GM19467 (cell line): Measurements from ENCODE around the gene ALKBH1.
"Not testable (repeated sequence)": the region's sequence is repeated elsewhere in the genome, so short reads cannot be mapped to it uniquely, and the experiment has no call there.

Source experiments
- ATAC-seq: cut with Tn5 transposase; IDR thresholded peaks from one replicate; pipeline ENCODE4 v1.9.1; 2021; ENCODE audit warnings: mild to moderate bottlenecking, moderate library complexity; ENCODE audit not compliant: unreplicated experiment

The ALKBH1 gene, protein sequence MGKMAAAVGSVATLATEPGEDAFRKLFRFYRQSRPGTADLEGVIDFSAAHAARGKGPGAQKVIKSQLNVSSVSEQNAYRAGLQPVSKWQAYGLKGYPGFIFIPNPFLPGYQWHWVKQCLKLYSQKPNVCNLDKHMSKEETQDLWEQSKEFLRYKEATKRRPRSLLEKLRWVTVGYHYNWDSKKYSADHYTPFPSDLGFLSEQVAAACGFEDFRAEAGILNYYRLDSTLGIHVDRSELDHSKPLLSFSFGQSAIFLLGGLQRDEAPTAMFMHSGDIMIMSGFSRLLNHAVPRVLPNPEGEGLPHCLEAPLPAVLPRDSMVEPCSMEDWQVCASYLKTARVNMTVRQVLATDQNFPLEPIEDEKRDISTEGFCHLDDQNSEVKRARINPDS

DNA sequence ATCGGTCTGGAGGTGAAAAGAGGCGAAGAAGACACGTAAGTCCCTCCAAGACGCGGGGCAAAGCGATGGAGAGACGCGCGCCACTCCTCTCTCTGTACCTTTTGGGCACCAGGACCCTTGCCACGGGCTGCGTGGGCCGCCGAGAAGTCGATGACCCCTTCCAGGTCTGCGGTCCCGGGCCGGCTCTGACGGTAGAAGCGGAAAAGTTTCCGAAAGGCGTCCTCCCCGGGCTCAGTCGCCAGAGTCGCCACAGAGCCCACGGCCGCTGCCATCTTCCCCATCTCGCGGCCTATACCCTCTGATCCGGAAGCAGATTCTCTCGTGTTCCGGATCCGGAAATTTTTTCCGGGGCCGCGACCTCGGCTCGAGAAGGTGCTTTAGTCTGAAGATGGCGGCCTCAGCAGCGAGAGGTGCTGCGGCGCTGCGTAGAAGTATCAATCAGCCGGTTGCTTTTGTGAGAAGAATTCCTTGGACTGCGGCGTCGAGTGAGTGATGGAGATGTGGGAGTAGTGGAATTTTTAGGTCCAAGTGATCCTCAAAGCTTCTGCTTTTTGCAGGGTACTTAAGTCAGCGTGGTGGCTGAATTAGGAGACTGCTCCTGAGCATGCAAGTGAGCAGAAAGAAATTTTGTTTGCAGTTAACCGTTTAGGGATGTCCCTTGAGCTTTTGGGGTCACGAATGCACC lies at the start of gene ALKBH1, which contains the start of gene SLIRP:
Gene ALKBH1, minus strand, starts transcription at position 300 of the 685 bp plus-strand sequence. Its CDS starts 19 bp downstream, at position 281.
Gene SLIRP, plus strand, starts transcription at position 380 of the 685 bp plus-strand sequence. Its CDS starts 9 bp downstream, at position 389.
- peak; percentile 93 for ATAC-seq

DNA sequence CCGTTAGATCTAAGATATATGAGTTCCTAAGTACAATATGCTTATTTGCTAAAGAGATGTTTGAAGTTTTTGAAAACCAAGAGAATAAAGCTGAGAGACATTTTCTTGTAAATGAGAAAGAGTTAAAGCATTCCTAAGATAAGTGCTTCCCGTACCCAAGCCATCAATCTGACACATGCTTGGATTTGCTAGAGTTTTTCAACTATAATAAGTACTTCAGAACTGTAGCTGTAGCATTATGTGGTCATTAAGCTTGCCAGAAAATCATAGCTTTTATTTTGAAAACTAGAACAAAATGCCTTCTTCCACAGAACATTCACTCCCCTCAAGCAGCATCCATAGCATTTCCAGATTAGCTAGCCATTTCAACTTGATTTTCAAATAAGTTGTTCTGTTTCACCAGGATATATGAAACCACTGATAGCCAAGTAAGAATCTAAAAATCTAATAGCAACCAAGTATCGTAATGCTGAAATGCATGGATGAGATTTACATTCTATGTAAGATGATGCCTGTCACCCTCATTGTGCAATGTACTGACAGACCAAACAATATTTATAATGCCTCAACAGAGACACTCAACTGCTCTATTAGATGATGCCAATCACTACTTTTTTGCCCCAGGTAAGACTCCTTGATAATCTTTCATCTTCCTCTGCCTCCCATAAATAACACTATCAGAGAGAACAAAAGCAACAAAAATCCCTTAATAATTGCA lies 45.1 kb upstream of the ALKBH1 start:
- ATAC-seq: no peak

DNA sequence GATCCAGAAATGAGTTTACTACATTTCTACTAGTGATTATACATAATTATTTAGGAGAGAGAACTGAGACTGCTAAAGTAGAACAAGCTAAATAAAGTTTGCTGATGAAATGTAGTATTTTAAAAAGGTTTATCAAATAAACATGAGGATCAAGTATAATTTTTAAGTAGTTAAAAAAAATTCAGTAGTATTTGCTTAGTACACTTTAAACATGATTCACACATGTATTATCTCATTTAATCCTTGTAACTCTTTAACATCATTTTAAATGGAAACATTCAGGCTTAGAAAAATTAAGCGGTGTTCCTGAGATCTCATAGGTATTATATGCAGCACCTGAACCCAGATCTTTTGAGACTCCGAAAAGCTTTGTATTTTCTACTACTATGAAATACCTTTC lies 44.4 kb upstream of the ALKBH1 start:
- no peak for ATAC-seq

DNA sequence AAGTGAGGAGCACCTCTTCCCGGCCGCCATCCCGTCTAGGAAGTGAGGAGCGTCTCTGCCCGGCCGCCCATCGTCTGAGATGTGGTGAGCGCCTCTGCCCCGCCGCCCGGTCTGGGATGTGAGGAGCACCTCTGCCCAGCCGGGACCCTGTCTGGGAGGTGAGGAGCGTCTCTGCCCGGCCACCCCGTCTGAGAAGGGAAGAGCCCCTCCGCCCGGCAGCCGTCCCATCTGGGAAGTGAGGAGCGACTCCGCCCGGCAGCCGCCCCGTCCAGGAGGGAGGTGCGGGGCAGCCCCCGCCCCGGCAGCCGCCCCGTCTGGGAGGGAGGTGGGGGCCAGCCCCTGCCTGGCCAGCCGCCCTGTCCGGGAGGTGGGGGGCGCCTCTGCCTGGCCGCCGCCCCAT lies 39.6 kb upstream of the ALKBH1 start:
- not testable (repeated sequence) for ATAC-seq

DNA sequence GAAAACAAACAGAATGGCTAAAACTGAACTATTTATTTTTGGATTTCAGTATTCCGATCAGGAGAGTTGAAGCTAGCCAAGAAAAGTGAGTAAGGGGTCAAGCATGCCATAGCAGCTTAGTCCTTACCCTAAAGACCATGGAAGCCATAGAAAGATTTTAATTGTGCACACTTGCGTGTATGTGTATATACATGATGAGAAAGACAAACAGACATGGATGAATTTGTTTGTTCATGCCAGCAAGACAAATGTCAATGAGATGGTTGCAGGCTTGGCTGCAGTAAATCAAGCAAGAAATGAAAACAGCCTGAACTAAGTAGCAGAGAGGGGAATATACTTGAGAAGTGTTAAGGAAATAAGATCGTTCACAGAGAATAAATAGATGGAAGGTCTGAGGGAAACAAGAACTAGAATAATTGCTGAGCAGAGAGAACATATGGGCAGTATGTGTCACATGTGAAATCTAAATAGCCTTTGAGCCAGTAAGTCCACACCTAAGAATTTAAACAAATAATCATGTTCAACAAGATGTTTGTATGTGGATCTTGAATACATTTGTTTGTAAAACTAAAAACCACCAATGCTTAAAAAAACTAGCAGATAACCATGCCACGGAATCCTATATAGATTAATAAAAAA lies 38.4 kb upstream of the ALKBH1 start:
- no peak for ATAC-seq

DNA sequence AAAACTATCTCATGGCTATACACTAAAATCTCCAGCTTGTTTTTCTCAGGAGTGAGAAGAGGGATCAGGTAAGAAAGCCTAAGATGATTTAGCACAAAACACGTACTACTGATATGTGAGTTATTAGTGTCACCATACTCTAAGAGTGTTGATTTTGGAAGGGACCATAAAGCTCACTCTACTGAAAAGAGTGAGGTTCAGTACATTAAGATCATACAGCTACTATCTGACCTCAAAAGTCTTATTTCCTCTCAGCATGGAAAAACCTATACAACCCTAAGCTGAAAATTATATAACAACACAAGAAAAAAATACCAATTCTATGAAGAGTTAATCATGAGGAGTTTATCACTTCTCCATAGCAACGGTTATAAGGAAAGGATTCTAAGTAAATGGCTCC lies 33.6 kb upstream of the ALKBH1 start:
- no peak for ATAC-seq

DNA sequence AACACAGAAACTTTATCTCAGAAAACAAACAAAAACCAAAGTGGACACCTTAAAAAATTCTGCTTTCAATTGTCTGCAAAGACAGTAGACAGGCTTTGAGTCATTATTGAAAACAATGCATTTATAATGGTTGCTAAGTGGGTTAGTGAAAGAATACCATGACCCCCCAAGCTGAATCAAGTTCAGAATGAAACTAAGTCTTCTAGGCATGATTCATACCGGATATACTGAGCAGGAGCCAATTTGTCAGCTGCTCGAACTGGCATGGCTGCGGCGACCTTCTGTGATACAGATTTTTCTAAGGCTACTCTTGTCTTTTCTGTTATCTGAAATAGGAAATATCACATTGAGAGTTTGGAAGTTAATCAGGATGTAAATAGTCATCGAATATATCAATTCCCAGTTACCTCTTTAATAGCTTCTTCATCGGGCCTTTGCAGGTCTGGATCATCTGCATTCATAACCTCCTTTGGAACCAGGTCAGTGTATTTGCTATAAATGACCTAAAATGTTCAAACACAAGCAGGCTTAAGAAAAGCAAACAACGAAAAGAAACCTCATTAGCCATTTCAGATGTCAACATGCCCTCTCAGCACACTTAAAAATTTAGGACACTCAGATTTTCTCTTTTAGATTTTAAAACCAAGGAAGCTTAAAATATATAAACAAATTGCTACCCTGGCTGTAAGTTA lies 30.9 kb upstream of the ALKBH1 start:
- no peak for ATAC-seq

DNA sequence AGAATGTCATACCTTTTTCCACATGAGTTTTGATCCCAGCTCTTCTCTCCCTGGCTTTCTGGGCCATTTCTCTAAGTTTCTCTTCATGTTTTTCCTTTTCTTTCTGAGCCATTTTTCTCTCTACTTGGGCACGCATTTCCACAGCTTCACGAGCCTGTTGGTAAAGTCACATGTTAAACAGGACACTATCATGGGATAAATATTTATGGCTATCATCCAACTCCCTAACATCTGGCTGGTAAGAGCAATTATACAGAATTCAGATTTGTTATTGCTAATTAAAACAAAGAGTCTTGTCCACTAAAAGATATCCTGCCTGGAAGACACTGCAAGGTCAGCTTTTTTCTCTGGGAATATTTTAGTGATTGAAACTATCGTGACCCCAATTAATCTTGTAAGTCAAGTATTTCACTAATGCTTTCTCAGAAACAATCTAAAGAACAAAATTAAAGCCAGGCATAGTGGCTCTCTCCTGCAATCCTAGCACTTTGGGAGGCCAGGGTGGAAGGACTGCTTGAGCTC lies 23.2 kb upstream of the ALKBH1 start:
- ATAC-seq: no peak

DNA sequence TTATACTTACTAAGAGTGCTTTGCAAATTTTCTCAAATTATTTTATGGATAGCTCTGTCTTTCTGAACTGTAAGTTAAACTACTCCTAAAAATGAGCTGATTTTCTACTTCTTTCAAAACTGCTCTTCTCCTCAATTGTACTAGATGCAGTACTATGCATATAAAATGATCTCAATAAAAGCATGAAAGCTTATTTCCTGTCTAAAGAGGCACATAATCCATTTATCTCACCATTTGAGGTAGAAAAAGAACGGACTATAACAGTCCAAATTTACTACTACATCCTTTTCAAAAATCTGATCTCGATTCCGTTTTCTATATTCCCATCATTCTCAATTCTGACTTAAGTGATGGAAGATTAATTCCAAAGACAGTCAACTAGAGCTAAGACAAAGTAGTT lies 14.5 kb upstream of the ALKBH1 start:
- no peak for ATAC-seq

DNA sequence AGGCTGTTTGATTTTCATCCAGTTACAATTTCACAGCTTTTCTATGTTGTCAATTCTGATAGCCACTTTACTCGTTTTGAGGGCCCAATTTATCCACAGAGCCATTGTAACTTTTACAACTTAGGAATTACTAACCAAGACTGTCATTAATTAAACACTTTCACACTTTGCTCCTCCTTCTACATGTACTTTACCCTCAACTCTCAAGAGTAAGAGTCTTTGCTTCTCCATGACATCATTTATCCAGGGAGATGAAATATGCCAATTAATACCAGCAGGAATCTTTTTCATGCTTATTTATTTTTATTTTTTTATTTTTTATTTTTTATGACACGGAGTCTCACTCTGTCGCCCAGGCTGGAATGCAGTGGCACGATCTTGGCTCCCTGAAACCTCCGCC lies 13.6 kb upstream of the ALKBH1 start:
- ATAC-seq: no peak

DNA sequence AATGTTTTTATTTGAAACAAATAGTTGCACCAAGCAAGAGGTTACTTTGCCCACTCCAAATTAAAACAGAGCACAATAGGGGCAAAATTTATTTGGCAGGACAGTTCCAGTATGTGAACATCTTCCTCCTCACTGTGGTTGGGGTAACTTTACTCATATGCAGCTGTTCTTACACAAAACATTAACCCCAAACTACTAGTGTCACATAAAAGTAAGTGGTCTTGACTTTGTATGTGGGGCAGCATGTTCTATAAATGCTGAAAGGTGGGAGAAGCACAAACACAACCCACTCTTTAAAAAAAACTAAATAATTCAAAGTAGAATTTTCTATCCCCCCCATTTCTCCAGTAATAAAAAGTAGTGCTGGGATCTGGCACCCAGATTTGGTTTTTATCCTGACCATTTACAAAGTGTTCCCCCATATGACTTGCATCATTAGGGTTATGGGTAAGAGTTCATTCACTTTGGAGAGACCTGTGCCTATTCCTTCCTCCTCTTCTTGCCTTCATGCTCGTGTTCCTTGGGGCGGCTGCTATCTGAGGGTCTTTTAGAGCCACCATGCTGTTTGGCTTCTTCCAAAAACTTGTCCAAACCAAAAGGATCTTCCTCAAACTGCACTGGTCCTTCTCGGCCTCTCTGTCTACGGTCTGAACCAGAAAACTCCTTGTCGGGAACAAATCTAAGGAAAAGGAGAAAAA lies 9.9 kb upstream of the ALKBH1 start:
- ATAC-seq: no peak

DNA sequence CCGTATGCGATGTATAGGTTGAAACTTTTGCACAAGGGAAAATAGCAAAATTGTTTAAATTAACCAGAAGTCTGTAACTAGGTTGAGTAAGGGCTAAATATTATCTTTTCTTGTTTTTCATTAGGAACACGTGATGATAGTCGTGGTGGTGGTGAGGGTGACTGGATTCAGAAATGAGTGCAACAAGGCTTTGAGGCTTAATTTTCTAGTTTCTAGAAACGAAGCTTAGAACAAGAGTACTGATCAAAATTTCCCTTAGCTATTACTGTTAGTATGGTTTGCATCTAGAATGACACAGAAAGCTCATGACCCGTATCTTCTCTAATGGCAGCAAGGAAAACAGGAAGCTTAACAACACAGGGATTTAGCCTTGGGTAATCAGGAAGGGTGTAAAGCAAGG lies 7.1 kb upstream of the ALKBH1 start:
- ATAC-seq: no peak

DNA sequence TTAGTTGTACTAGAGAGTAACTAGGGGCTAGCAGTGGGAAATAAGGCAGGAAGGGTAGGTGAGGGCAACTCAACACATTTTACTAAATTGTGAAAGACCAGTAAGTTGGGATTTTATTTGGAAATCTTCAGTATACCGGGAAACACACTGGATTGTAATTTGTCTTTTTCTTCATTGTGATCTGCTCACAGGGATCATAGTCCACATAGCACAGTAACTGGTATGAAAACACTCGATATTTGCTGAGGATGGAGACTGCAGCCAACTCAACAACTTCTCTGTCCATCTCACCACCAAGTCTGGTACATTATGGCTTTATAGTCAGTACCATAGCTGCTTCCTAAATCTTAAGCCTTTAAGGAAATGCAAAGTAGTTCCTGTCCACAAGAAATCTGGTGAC lies 2.5 kb upstream of the ALKBH1 start:
- no peak for ATAC-seq

DNA sequence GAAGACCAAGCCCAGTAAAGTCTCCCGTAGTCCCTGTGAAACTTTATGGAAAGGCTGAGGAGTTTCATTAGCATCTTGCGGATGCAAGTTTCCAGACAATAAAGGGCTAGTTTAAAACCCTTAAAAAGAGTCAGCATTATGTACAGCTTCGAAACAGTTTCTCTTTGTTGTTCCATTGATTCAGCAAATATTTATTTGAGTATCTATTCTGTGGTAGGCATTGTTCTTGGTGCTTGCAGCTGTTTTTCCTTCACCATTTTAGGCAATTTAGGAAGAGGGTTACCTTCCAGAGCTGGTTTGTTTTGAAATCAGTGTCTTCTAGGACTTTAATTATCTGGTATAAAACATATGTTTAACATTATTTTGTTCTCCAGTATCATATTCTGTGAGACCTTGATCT lies 1.6 kb upstream of the ALKBH1 start:
- ATAC-seq: no peak

DNA sequence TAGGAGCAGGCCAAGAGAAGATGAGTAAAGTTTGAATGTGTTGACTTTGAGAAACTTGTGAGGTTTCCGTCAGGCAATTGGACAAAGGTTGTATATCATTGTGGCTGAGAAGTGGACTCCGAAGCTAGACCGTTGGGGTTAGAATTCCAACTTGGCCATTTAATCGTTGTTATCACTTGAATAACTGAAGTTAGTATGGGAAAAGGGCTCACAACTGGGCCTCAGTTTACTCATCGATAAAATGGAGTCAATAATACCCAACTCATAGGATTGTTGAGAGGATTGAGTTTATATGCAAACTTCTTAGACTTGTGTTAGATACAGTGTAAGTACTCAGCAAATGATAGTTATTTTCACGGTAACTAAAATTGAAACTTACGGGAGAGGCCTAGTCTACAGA lies 926 bp upstream of the ALKBH1 start:
- ATAC-seq: no peak

DNA sequence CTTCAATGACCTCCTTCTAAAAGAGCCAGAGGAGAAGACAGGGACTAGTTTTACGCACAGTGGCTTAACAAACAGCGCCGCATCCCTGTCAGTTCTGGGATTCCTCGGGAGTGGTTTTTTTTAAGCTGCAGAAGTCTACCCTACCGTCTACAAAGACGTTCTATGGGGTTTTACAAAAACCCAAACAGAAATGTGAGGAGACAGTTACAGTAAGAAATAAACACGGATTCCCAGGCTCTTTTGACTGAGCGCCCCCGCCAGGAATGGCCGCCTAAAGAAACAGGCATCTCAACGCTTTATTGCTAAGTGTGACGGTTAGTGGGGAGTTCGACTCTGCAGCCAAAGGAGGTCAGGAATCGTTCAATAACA lies 484 bp downstream of the ALKBH1 start:
- ATAC-seq: peak; percentile 33

DNA sequence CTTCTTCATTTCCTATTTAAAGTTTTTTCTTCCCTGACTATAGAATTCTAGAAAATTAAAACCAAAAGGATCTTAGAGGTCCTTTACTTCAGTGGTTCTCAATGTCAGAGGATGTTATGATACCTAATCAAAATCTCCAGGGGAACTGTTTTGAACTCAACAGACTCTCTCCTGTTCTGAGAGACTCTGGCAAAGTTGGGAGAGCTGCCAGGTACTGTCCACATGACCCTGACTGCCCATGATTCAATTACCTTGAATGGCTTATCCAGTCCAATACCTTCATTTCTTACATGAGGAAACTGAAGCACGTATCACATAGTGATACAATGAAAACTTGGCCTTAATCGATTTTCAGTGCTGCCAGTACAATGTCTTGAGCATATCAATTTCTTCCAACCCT lies 16.6 kb downstream of the ALKBH1 start:
- no peak for ATAC-seq

DNA sequence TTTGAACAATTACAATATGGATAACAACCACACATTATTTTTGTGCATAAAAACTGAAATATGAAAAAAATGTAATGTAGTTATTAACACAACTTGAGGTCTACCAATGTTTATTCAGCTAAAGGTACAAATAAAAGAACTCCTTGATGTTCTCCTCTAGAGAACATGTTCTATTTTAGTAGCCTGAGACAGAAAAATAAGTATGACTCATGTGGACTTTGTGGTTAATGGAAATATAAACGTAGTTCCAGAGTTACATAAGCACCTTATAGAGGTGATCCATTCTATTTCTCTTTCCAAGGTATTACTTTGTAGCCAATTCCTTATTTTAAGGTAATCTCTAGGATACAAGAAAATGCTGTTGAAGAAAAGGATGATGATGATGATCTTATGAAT lies 25.7 kb downstream of the ALKBH1 start:
- ATAC-seq: no peak

DNA sequence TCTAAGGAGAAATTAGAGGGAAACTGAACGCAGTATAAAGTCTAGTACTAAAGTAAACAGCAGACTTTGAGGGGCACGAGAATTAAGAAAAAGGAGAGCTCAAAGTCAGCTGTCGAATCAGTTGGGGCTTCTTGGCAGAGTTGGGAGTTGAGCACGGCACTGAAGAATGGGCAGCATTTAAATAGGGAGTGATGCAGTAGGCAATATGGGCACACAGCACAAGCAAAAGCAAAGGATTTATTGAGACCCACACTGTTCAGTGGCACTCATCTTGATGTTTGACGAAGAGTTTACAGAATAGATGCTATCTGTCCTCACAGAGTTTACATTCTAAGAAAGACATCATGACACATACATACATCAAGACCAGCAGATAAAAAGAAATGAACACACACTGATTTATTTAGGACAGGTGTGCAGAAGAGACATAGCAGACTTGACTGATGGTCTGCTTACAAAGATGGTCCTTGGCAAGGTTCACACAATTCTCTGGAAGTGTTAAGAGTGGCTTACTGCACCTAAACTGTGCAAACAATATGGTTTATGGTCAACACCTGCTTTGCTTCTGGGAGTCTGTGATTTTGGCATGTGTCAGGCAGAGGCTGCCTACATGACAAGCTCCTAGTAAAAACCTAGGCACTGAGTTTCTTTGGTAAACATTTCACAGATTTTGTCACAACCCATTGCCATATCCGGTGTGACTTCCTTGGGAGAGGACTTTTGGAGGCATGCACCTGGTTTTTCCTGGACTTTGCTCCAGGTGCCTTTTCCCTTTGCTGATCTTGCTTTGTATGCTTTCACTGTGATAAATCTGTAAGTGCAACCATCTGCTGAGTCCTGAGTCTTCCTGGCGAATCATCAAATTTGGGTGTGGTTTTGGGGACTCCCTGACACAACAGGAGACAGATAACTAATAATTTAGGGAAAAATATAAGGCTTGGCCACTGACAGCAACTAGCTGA lies 26.3 kb downstream of the ALKBH1 start:
- ATAC-seq: no peak
